HepG2 (cell line): ENCODE data around the gene GRPEL2. TPM values are rescaled to one million over a fixed set of nuclear protein-coding genes. Genes with fewer than 3 reads are reported as not detected.

ENCODE experiments used
- ARNTL ChIP-seq: sonication (generic); formaldehyde crosslinking; IDR thresholded peaks from 2 replicates; pipeline ENCODE4 v1.4.0; 2020; ENCODE audit warnings: mild to moderate bottlenecking, missing genetic modification reagents
- CENPT ChIP-seq: sonication (generic); formaldehyde crosslinking; IDR thresholded peaks from 2 replicates; pipeline ENCODE4 v1.8.0; 2022; ENCODE audit warnings: low read depth, mild to moderate bottlenecking, moderate library complexity, missing genetic modification reagents
- FOXO1 ChIP-seq: sonication (generic); formaldehyde crosslinking; IDR thresholded peaks from 2 replicates; pipeline ENCODE4 v1.4.0; 2020; ENCODE audit warnings: missing genetic modification reagents
- IKZF4 ChIP-seq: sonication (generic); formaldehyde crosslinking; IDR thresholded peaks from 2 replicates; pipeline ENCODE4 v1.5.1; 2020; ENCODE audit warnings: borderline replicate concordance, mild to moderate bottlenecking, low read depth, missing genetic modification reagents; ENCODE audit errors: not compliant biosample characterization
- NFYC ChIP-seq: IDR thresholded peaks from 2 replicates; pipeline ENCODE4 v1.6.1; 2016; ENCODE audit warnings: missing genetic modification reagents, missing compliant biosample characterization
- PATZ1 ChIP-seq: sonication (generic); formaldehyde crosslinking; IDR thresholded peaks from 2 replicates; pipeline ENCODE4 v1.4.0; 2020; ENCODE audit warnings: missing genetic modification reagents
- PHF20 ChIP-seq: sonication (generic); formaldehyde crosslinking; IDR thresholded peaks from 2 replicates; pipeline ENCODE4 v1.5.0; 2020; ENCODE audit warnings: mild to moderate bottlenecking, missing genetic modification reagents
- RBAK ChIP-seq: sonication (generic); formaldehyde crosslinking; IDR thresholded peaks from 2 replicates; pipeline ENCODE4 v1.5.1; 2020; ENCODE audit warnings: mild to moderate bottlenecking, missing genetic modification reagents
- SKI ChIP-seq: fragments of 450-650 bp; IDR thresholded peaks from one replicate; pipeline ENCODE4 v1.6.1; 2018; ENCODE audit warnings: mild to moderate bottlenecking; ENCODE audit not compliant: partially characterized antibody
- SMAD1 ChIP-seq: sonication (generic); formaldehyde crosslinking; IDR thresholded peaks from 2 replicates; pipeline ENCODE4 v1.4.0; 2020; ENCODE audit warnings: missing genetic modification reagents, low read depth, mild to moderate bottlenecking, borderline replicate concordance
- TAF1 ChIP-seq: sonication (generic); formaldehyde crosslinking; IDR thresholded peaks from 2 replicates; pipeline ENCODE4 v1.4.0; 2020; ENCODE audit warnings: missing genetic modification reagents
- ZFP41 ChIP-seq: sonication (generic); formaldehyde crosslinking; IDR thresholded peaks from 2 replicates; pipeline ENCODE4 v1.4.0; 2020; ENCODE audit warnings: mild to moderate bottlenecking, missing genetic modification reagents, borderline replicate concordance
- ZNF235 ChIP-seq: sonication (generic); formaldehyde crosslinking; IDR thresholded peaks from 2 replicates; pipeline ENCODE4 v1.8.1; 2023; ENCODE audit warnings: mild to moderate bottlenecking, missing genetic modification reagents, borderline replicate concordance
- ZNF292 ChIP-seq: sonication (generic); formaldehyde crosslinking; IDR thresholded peaks from 2 replicates; pipeline ENCODE4 v1.8.1; 2022; ENCODE audit warnings: mild to moderate bottlenecking, low read depth, missing genetic modification reagents, borderline replicate concordance
- ZNF546 ChIP-seq: sonication (generic); formaldehyde crosslinking; conservative IDR thresholded peaks from 2 replicates; pipeline ENCODE4 v1.8.1; 2023; ENCODE audit warnings: mild to moderate bottlenecking, missing genetic modification reagents
- ZNF563 ChIP-seq: sonication (generic); formaldehyde crosslinking; IDR thresholded peaks from 2 replicates; pipeline ENCODE4 v1.8.0; 2022; ENCODE audit warnings: mild to moderate bottlenecking, moderate library complexity, missing genetic modification reagents
- ZNF574 ChIP-seq: sonication (generic); formaldehyde crosslinking; IDR thresholded peaks from 2 replicates; pipeline ENCODE4 v1.4.0; 2020; ENCODE audit warnings: missing genetic modification reagents
- ZNF577 ChIP-seq: sonication (generic); formaldehyde crosslinking; IDR thresholded peaks from 2 replicates; pipeline ENCODE4 v1.4.0; 2020; ENCODE audit warnings: mild to moderate bottlenecking, low read depth, missing genetic modification reagents, borderline replicate concordance
- ZNF629 ChIP-seq: sonication (generic); formaldehyde crosslinking; conservative IDR thresholded peaks from 2 replicates; pipeline ENCODE4 v1.5.0; 2020; ENCODE audit warnings: missing genetic modification reagents
- ZNF674 ChIP-seq: sonication (generic); formaldehyde crosslinking; IDR thresholded peaks from 2 replicates; pipeline ENCODE4 v1.5.0; 2020; ENCODE audit warnings: low read depth, mild to moderate bottlenecking, missing genetic modification reagents
- ZNF703 ChIP-seq: sonication (generic); formaldehyde crosslinking; IDR thresholded peaks from 2 replicates; pipeline ENCODE4 v1.5.1; 2020; ENCODE audit warnings: missing genetic modification reagents, mild to moderate bottlenecking, moderate library complexity, borderline replicate concordance
- ZNF792 ChIP-seq: IDR thresholded peaks from 2 replicates; pipeline ENCODE4 v1.6.1; 2016
- ZSCAN30 ChIP-seq: sonication (generic); formaldehyde crosslinking; IDR thresholded peaks from 2 replicates; pipeline ENCODE4 v1.5.0; 2020; ENCODE audit warnings: mild to moderate bottlenecking, missing genetic modification reagents
- polyA plus RNA-seq, 8 experiments: library from polyadenylated mRNA; depleted of rRNA in 3 of 8; stranded (reverse) in 7 of 8; unstranded in 1 of 8; fragments of >200 nt; fragmentation: Illumina TruSeq in 4 of 8; extraction: Trizol in 4 of 8; gene quantifications; 2 replicates each; pipeline versions ENCODE4 v1.2.1 to v1.2.3, GENCODE V29; 2011 to 2016; ENCODE audit warnings: low read depth in 4 of 8, missing spikeins in 1 of 8, mixed read lengths in 1 of 8; ENCODE audit not compliant: insufficient read depth in 1 of 8
- total RNA-seq, 5 experiments: library from RNA; depleted of rRNA; stranded (reverse); fragments of >200 nt; fragmentation: Illumina TruSeq; extraction: Trizol; gene quantifications; 2 replicates each; pipeline ENCODE4 v1.2.3, GENCODE V29; 2016; ENCODE audit warnings: low read depth in 1 of 5
- TF ChIP-seq, protein P1 (sequence below): sonication (generic); formaldehyde crosslinking; IDR thresholded peaks from 2 replicates; pipeline ENCODE4 v1.5.0; 2020; ENCODE audit warnings: mild to moderate bottlenecking, missing genetic modification reagents, borderline replicate concordance

The GRPEL2 gene
- total and polyA plus RNA-seq, 2 of the 13 experiments (the other 11 are each of a cell fraction or from before 2014, with no cell fraction given) = 13.1 to 16.6 TPM

DNA sequence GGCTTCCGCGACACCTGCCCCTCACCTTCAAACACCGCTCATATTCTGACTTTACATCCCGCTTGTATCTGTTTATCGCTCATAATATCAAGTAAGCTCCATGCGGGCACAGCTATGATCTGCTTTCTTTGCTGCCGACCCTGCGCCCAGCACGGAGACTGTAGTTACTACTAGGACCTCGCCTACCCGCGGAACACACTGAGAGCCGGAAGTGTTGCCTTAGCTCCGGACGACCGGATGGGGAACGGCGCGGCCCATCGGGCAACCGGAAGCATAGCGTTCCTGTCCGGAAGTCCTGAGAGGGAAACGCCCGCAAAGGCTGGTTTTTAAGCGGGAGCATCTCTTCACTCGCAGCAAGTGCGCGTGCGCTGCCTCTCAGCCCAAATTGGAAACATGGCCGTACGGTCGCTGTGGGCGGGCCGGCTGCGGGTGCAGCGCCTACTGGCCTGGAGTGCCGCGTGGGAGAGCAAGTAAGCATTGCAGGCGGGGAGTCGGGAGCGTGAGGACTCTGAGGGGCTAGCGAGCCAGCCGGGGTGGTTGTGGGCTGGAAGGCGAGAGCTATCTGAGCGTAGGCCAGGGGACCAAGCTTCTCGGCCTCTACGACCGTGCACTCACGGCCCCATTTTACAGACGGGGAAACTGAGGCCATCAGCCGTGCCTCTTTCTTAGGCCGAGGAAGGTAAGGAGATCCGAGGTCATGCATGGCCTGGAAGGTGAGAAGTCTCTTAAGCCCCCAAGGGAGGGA is at the start of gene GRPEL2 (continued):
- no peak for TF ChIP-seq ZNF292 (CRISPR knock-in tag)
- peak; percentile 50; the same call in 1 of the 2 replicates for TF ChIP-seq RBAK (CRISPR knock-in tag)
- TF ChIP-seq ZNF574 (CRISPR knock-in tag) = peak; percentile 95
- TF ChIP-seq ZNF792 (CRISPR knock-in tag) = peak; percentile 59; the same call in 1 of the 2 replicates
- TF ChIP-seq ZNF577 (CRISPR knock-in tag) = no peak
- 0 out of 2 replicates have a peak, but pooled peaks have one; percentile 41 for TF ChIP-seq NFYC (CRISPR knock-in tag)
- no peak for TF ChIP-seq ZNF235
- no peak for TF ChIP-seq ZSCAN30 (CRISPR knock-in tag)
- no peak for TF ChIP-seq PATZ1 (CRISPR knock-in tag)
- TF ChIP-seq ZNF674 (CRISPR knock-in tag) = no peak
- no peak; the same call in 1 of the 2 replicates for TF ChIP-seq ZNF703 (CRISPR knock-in tag)
- TF ChIP-seq ZNF563 (CRISPR knock-in tag) = peak; percentile 78
- TF ChIP-seq IKZF4 (CRISPR knock-in tag) = peak; percentile 35
- peak; percentile 93 for TF ChIP-seq SMAD1 (CRISPR knock-in tag)
- peak; percentile 100 for TF ChIP-seq ZNF629 (CRISPR knock-in tag)
- no peak for TF ChIP-seq SKI
- peak; percentile 63 for TF ChIP-seq ARNTL (CRISPR knock-in tag)
- peak; percentile 15; the same call in 1 of the 2 replicates for TF ChIP-seq FOXO1 (CRISPR knock-in tag)
- no peak for TF ChIP-seq ZNF546 (CRISPR knock-in tag)
- TF ChIP-seq TAF1 (CRISPR knock-in tag) = peak; percentile 90
- TF ChIP-seq, protein P1, sequence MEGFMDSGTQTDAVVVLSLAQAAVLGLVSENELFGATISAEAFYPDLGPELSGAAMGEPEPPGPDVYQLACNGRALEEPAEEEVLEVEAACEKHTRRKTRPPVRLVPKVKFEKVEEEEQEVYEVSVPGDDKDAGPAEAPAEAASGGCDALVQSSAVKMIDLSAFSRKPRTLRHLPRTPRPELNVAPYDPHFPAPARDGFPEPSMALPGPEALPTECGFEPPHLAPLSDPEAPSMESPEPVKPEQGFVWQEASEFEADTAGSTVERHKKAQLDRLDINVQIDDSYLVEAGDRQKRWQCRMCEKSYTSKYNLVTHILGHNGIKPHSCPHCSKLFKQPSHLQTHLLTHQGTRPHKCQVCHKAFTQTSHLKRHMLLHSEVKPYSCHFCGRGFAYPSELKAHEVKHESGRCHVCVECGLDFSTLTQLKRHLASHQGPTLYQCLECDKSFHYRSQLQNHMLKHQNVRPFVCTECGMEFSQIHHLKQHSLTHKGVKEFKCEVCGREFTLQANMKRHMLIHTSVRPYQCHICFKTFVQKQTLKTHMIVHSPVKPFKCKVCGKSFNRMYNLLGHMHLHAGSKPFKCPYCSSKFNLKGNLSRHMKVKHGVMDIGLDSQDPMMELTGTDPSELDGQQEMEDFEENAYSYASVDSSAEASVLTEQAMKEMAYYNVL (CRISPR knock-in tag) = no peak
- TF ChIP-seq CENPT = 0 out of 2 replicates have a peak, but pooled peaks have one; percentile 85
- TF ChIP-seq PHF20 (CRISPR knock-in tag) = peak; percentile 97
- TF ChIP-seq ZFP41 = peak; percentile 82; the same call in 1 of the 2 replicates
